ENCODE results near the gene RYR2. TPM values are rescaled to one million over a fixed set of nuclear protein-coding genes. Genes with fewer than 3 reads are reported as not detected.

RYR2 gene
- total and polyA plus RNA-seq, 9 of the 15 experiments (the other 6 are each of a cell fraction or from before 2014, with no cell fraction given): 0.03 to 0.42 (median 0.14) TPM

DNA sequence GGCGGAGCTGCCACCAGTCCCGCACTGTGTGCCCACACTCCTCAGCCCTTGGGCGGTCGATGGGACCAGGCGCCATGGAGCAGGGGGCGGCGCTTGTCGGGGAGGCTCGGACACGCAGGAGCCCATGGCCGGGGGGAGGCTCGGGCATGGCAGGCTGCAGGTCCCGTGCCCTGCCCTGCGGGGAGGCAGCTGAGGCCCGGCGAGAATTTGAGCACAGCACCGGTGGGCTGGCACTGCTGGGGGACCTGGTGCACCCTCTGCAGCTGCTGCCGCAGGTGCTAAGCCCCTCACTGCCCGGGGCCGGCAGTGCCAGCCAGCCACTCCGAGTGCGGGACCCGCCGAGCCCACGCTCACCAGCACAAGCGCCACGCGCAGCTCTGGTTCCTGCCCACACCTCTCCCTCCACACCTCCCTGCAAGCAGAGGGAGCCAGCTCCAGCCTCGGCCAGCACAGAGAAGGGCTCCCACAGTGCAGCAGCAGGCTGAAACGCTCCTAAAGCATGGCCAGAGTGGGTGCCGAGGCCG lies 267.7 kb downstream of the RYR2 start:
- POLR2A ChIA-PET: no interaction called here
- Histone ChIP-seq H3K9me1 (ENCODE audit: control insufficient read depth, insufficient read depth, low read length) (no peaks in the 10 kb centered on the region), H3K4me2 (ENCODE audit: insufficient read depth, low read length) (no peak overlapping the region), H3K4me1 (replicated peaks in 1 of 2; ENCODE audit: control insufficient read depth in 2 of 2, insufficient read depth in 2 of 2, low read length in 2 of 2) (no peaks in the 10 kb centered on the region), H4K20me1 (replicated peaks; ENCODE audit: control insufficient read depth, insufficient read depth, low read length) (no peaks in the 10 kb centered on the region), H3K9me3 (replicated peaks; ENCODE audit: control insufficient read depth, insufficient read depth, low read depth, low read length) (no peaks in the 10 kb centered on the region; the same call in 1 of the 2 replicates), H3K79me2 (ENCODE audit: control insufficient read depth, insufficient read depth, low read length) (no peaks in the 10 kb centered on the region), H3K4me3 (no peak overlapping the region), H2AFZ (ENCODE audit: low read depth, low read length) (no peak overlapping the region), H3K36me3 (ENCODE audit: control insufficient read depth, insufficient read depth, low read length) (no peaks in the 10 kb centered on the region), H3K27me3 (ENCODE audit: control insufficient read depth in 2 of 2, insufficient read depth in 2 of 2, low read length in 2 of 2) (no peaks in the 10 kb centered on the region), H3K9ac (ENCODE audit: insufficient read depth in 1 of 2, low read depth in 2 of 2, low read length in 2 of 2) (no peak overlapping the region), H3K27ac (ENCODE audit: extremely low read depth, low read depth, low read length) (no peak overlapping the region)
- FAIRE-seq: no peak
- ATAC-seq: no peak
- CTCF ChIA-PET (ENCODE audit: low intra/inter-chr PET ratio): no interaction called here
- intact Hi-C loops (cut with micrococcal nuclease): no loop called here
- under 1% methylated on average over 25 of the region's 32 CpGs for WGBS (ENCODE audit: insufficient coverage, low coverage, missing lambda C conversion rate)
- in situ Hi-C loops (cut with MboI): no loop called here
- TF ChIP-seq PPARD (CRISPR knock-in tag; IDR thresholded peaks at IDR 0.05) (no peak), ZKSCAN1 (IDR thresholded peaks at IDR 0.05; ENCODE audit: low read depth, low read length) (no peak), ERF (CRISPR knock-in tag; IDR thresholded peaks at IDR 0.05) (no peak), GATAD2A (IDR thresholded peaks at IDR 0.05) (no peak), CBX8 (IDR thresholded peaks at IDR 0.05; ENCODE audit: borderline replicate concordance, extremely low read depth, low read depth, low read length, poor library complexity, severe bottlenecking) (no peak), MTA3 (IDR thresholded peaks at IDR 0.05; ENCODE audit: borderline replicate concordance) (no peak), TCF7L2 (IDR thresholded peaks at IDR 0.05; ENCODE audit: low read depth, low read length) (no peak), SRSF9 (IDR thresholded peaks at IDR 0.05; ENCODE audit: borderline replicate concordance, low read depth, low read length) (no peak), HMG20A (CRISPR knock-in tag; conservative IDR thresholded peaks at IDR 0.05) (no peak), CEBPB (tag; IDR thresholded peaks at IDR 0.05) (no peak), BRD9 (IDR thresholded peaks at IDR 0.05; ENCODE audit: low read depth, partially characterized antibody) (no peak), SOX6 (IDR thresholded peaks at IDR 0.05) (no peak), NCOA1 (IDR thresholded peaks at IDR 0.05; ENCODE audit: low read depth) (no peak)
- TF ChIP-seq, protein P1, sequence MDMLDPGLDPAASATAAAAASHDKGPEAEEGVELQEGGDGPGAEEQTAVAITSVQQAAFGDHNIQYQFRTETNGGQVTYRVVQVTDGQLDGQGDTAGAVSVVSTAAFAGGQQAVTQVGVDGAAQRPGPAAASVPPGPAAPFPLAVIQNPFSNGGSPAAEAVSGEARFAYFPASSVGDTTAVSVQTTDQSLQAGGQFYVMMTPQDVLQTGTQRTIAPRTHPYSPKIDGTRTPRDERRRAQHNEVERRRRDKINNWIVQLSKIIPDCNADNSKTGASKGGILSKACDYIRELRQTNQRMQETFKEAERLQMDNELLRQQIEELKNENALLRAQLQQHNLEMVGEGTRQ (CRISPR knock-in tag; IDR thresholded peaks at IDR 0.05): no peak
- TF ChIP-seq, protein P2, sequence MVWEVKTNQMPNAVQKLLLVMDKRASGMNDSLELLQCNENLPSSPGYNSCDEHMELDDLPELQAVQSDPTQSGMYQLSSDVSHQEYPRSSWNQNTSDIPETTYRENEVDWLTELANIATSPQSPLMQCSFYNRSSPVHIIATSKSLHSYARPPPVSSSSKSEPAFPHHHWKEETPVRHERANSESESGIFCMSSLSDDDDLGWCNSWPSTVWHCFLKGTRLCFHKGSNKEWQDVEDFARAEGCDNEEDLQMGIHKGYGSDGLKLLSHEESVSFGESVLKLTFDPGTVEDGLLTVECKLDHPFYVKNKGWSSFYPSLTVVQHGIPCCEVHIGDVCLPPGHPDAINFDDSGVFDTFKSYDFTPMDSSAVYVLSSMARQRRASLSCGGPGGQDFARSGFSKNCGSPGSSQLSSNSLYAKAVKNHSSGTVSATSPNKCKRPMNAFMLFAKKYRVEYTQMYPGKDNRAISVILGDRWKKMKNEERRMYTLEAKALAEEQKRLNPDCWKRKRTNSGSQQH (CRISPR knock-in tag; IDR thresholded peaks at IDR 0.05): no peak
- TF ChIP-seq, protein P3, sequence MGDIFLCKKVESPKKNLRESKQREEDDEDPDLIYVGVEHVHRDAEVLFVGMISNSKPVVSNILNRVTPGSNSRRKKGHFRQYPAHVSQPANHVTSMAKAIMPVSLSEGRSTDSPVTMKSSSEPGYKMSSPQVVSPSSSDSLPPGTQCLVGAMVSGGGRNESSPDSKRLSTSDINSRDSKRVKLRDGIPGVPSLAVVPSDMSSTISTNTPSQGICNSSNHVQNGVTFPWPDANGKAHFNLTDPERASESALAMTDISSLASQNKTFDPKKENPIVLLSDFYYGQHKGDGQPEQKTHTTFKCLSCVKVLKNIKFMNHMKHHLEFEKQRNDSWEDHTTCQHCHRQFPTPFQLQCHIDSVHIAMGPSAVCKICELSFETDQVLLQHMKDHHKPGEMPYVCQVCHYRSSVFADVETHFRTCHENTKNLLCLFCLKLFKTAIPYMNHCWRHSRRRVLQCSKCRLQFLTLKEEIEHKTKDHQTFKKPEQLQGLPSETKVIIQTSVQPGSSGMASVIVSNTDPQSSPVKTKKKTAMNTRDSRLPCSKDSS (IDR thresholded peaks at IDR 0.05; ENCODE audit: low read depth, partially characterized antibody): no peak
- DNase-seq (ENCODE audit: extremely low read depth in 1 of 4, low spot score in 3 of 4): no peak
- no TSS peak for BruUV-seq (replicated peaks)
